ENCODE results near the gene DBH. TPM values are rescaled to one million over a fixed set of nuclear protein-coding genes. Genes with fewer than 3 reads are reported as not detected.
"Not testable (repeated sequence)": the region's sequence is repeated elsewhere in the genome, so short reads cannot be mapped to it uniquely, and the experiment has no call there.

DBH gene
- total RNA-seq, 2 donors from 2014 or later, result not detected

GRCh38 chr9:133674091-133674490 lies 37.9 kb downstream of the DBH start:
- DNase-seq (ENCODE audit: low spot score), result no peak
- intact Hi-C loops (cut with DNase I), result no loop called here

- DNase-seq (ENCODE audit: low spot score); intact Hi-C loops (cut with DNase I): not testable (repeated sequence)
Measured at GRCh38 chr9:133675796-133676195, 39.6 kb downstream of the DBH start.

GRCh38 chr9:133676450-133676849 lies 40.3 kb downstream of the DBH start:
- intact Hi-C loops (cut with DNase I), result no loop called here
- no peak for DNase-seq (ENCODE audit: low spot score)

- intact Hi-C loops (cut with DNase I), result no loop called here
- DNase-seq (ENCODE audit: low spot score), result no peak
Measured at GRCh38 chr9:133677126-133678010, 41.2 kb downstream of the DBH start.

GRCh38 chr9:133679056-133679455 lies 42.9 kb downstream of the DBH start:
- peak; percentile 61 for DNase-seq (ENCODE audit: low spot score)
- intact Hi-C loops (cut with DNase I), result no loop called here

GRCh38 chr9:133679466-133680061 lies 43.4 kb downstream of the DBH start:
- intact Hi-C loops (cut with DNase I), result loop anchor here in 1 of 2 donors (10.0 kb wide), 1 partner anchor 75 kb away; the partner anchor contains the start of gene FAM163B
- peak; percentile 74 for DNase-seq (ENCODE audit: low spot score)

- DNase-seq (ENCODE audit: low spot score), result peak; percentile 24
- intact Hi-C loops (cut with DNase I), result loop anchor here in 1 of 2 donors (10.0 kb wide), 1 partner anchor 76 kb away; the partner anchor contains the start of gene FAM163B
Measured at GRCh38 chr9:133680250-133680975, 44.2 kb downstream of the DBH start.

- peak; percentile 77 for DNase-seq (ENCODE audit: low spot score)
- intact Hi-C loops (cut with DNase I), result loop anchor here in 1 of 2 donors (10.0 kb wide), 1 partner anchor 76 kb away; the partner anchor contains the start of gene FAM163B
Measured at GRCh38 chr9:133680976-133681657, 45.0 kb downstream of the DBH start.

- intact Hi-C loops (cut with DNase I), result loop anchor here in 1 of 2 donors (10.0 kb wide), 1 partner anchor 77 kb away; the partner anchor contains the start of gene FAM163B
- peak; percentile 75 for DNase-seq (ENCODE audit: low spot score)
Measured at GRCh38 chr9:133681658-133682306, 45.6 kb downstream of the DBH start.

GRCh38 chr9:133682818-133683585 lies 46.8 kb downstream of the DBH start:
- intact Hi-C loops (cut with DNase I), result loop anchor here in 1 of 2 donors (10.0 kb wide), 1 partner anchor 78 kb away; the partner anchor contains the start of gene FAM163B
- DNase-seq (ENCODE audit: low spot score), result no peak

- intact Hi-C loops (cut with DNase I), result loop anchor here in 1 of 2 donors (10.0 kb wide), 1 partner anchor 79 kb away; the partner anchor contains the start of gene FAM163B
- peak; percentile 82 for DNase-seq (ENCODE audit: low spot score)
Measured at GRCh38 chr9:133683586-133684120, 47.5 kb downstream of the DBH start.

GRCh38 chr9:133684121-133684935 lies 48.2 kb downstream of the DBH start:
- intact Hi-C loops (cut with DNase I), result loop anchor here in 1 of 2 donors (10.0 kb wide), 1 partner anchor 80 kb away; the partner anchor contains the start of gene FAM163B
- peak; percentile 76 for DNase-seq (ENCODE audit: low spot score)

GRCh38 chr9:133684936-133685361 lies 48.8 kb downstream of the DBH start:
- DNase-seq (ENCODE audit: low spot score), result peak; percentile 70
- intact Hi-C loops (cut with DNase I), result loop anchor here in 1 of 2 donors (10.0 kb wide), 1 partner anchor 80 kb away; the partner anchor contains the start of gene FAM163B

- peak; percentile 54 for DNase-seq (ENCODE audit: low spot score)
- intact Hi-C loops (cut with DNase I), result loop anchor here in 1 of 2 donors (10.0 kb wide), 1 partner anchor 81 kb away; the partner anchor contains the start of gene FAM163B
Measured at GRCh38 chr9:133685653-133686609, 49.8 kb downstream of the DBH start.

Data from posterior vena cava (tissue), 2 donors.